H9 (cell line): ENCODE measurements around the gene CORO2B. TPM values are rescaled to one million over a fixed set of nuclear protein-coding genes. Genes with fewer than 3 reads are reported as not detected.

Experiments
- DNase-seq: peaks from one replicate; pipeline ENCODE4 v3.0.0-alpha.2; 2017
- H2AFZ ChIP-seq: one replicate; pipeline ENCODE4 v1.6.1; 2013; ENCODE audit warnings: mild to moderate bottlenecking, low read length, control low read depth, moderate library complexity
- H2AK5ac ChIP-seq: 2 replicates; pipeline ENCODE4 v1.6.1; 2013; ENCODE audit warnings: low read length, control low read depth, mixed read lengths; ENCODE audit not compliant: insufficient read length
- H2BK120ac ChIP-seq: one replicate; pipeline ENCODE4 v1.6.1; 2013; ENCODE audit warnings: low read depth, mild to moderate bottlenecking, low read length, control low read depth, inconsistent platforms; ENCODE audit not compliant: poor library complexity, severe bottlenecking
- H2BK12ac ChIP-seq: 2 replicates; pipeline ENCODE4 v1.6.1; 2013; ENCODE audit warnings: low read length, control low read depth, mixed read lengths, low read depth; ENCODE audit not compliant: insufficient read length
- H2BK15ac ChIP-seq: 2 replicates; pipeline ENCODE4 v1.6.1; 2013; ENCODE audit warnings: low read depth, low read length, control low read depth
- H2BK20ac ChIP-seq: one replicate; pipeline ENCODE4 v1.6.1; 2013; ENCODE audit warnings: low read depth, mild to moderate bottlenecking, low read length, control low read depth, inconsistent platforms; ENCODE audit not compliant: poor library complexity, severe bottlenecking
- H2BK5ac ChIP-seq: 2 replicates; pipeline ENCODE4 v1.6.1; 2013; ENCODE audit warnings: low read length, control low read depth, mixed read lengths; ENCODE audit not compliant: insufficient read length
- H3K14ac ChIP-seq: 2 replicates; pipeline ENCODE4 v1.6.1; 2013; ENCODE audit warnings: low read length, control low read depth; ENCODE audit not compliant: insufficient read depth
- H3K18ac ChIP-seq: 2 replicates; pipeline ENCODE4 v1.6.1; 2013; ENCODE audit warnings: low read depth, mild to moderate bottlenecking, mixed read lengths, low read length, control low read depth; ENCODE audit not compliant: insufficient read length
- H3K23ac ChIP-seq: 2 replicates; pipeline ENCODE4 v1.6.1; 2013; ENCODE audit warnings: low read length, control low read depth, mixed read lengths, low read depth; ENCODE audit not compliant: insufficient read length
- H3K23me2 ChIP-seq: 2 replicates; pipeline ENCODE4 v1.6.1; 2013; ENCODE audit warnings: low read depth, mild to moderate bottlenecking, mixed read lengths, low read length, control low read depth; ENCODE audit not compliant: insufficient read length, poor library complexity, severe bottlenecking
- H3K27ac ChIP-seq: 2 replicates; pipeline ENCODE4 v1.5.1; 2013; ENCODE audit warnings: low read length, control low read depth, mixed read lengths, low read depth; ENCODE audit not compliant: insufficient read length
- H3K27me3 ChIP-seq: 2 replicates; pipeline ENCODE4 v1.6.1; 2013; ENCODE audit warnings: low read length, control low read depth, inconsistent platforms; ENCODE audit not compliant: insufficient read depth
- H3K4ac ChIP-seq: 2 replicates; pipeline ENCODE4 v1.6.1; 2013; ENCODE audit warnings: low read depth, mild to moderate bottlenecking, control low read depth, inconsistent platforms, low read length, moderate library complexity
- H3K4me1 ChIP-seq: 2 replicates; pipeline ENCODE4 v1.6.1; 2013; ENCODE audit warnings: low read length, control low read depth, inconsistent platforms; ENCODE audit not compliant: insufficient read depth
- H3K4me2 ChIP-seq: 2 replicates; pipeline ENCODE4 v1.6.1; 2013; ENCODE audit warnings: low read length, control low read depth, mixed read lengths; ENCODE audit not compliant: insufficient read length, insufficient read depth
- H3K56ac ChIP-seq: 2 replicates; pipeline ENCODE4 v1.6.1; 2013; ENCODE audit warnings: low read depth, mild to moderate bottlenecking, mixed read lengths, low read length, control low read depth; ENCODE audit not compliant: insufficient read length
- H3K79me1 ChIP-seq: 2 replicates; pipeline ENCODE4 v1.6.1; 2013; ENCODE audit warnings: low read depth, mild to moderate bottlenecking, moderate library complexity, low read length, control low read depth, inconsistent platforms; ENCODE audit not compliant: insufficient read depth, poor library complexity, severe bottlenecking
- H3K79me2 ChIP-seq: 2 replicates; pipeline ENCODE4 v1.6.1; 2013; ENCODE audit warnings: low read length, control low read depth, inconsistent platforms; ENCODE audit not compliant: insufficient read depth
- H3K9ac ChIP-seq: 2 replicates; pipeline ENCODE4 v1.6.1; 2013; ENCODE audit warnings: low read length, control low read depth, mixed read lengths; ENCODE audit not compliant: insufficient read length; ENCODE audit errors: extremely low read depth
- H3K9me3 ChIP-seq: one replicate; pipeline ENCODE4 v1.6.1; 2013; ENCODE audit warnings: low read depth, low read length, inconsistent platforms; ENCODE audit not compliant: control insufficient read depth
- H3T11ph ChIP-seq: one replicate; pipeline ENCODE4 v1.6.1; 2013; ENCODE audit warnings: mild to moderate bottlenecking, low read length, control low read depth, inconsistent platforms
- H4K20me1 ChIP-seq: one replicate; pipeline ENCODE4 v1.6.1; 2013; ENCODE audit not compliant: control insufficient read depth, insufficient read length, insufficient read depth
- H4K5ac ChIP-seq: 2 replicates; pipeline ENCODE4 v1.6.1; 2013; ENCODE audit warnings: low read depth, mild to moderate bottlenecking, mixed read lengths, low read length, control low read depth; ENCODE audit not compliant: insufficient read length
- H4K8ac ChIP-seq: replicated peaks from 2 replicates; pipeline ENCODE4 v1.6.1; 2013; ENCODE audit warnings: low read length, control low read depth, mixed read lengths, low read depth; ENCODE audit not compliant: insufficient read length
- H4K91ac ChIP-seq: 2 replicates; pipeline ENCODE4 v1.6.1; 2013; ENCODE audit warnings: low read depth, mild to moderate bottlenecking, moderate library complexity, mixed read lengths, low read length, control low read depth; ENCODE audit not compliant: insufficient read length
- H3K27ac Mint-ChIP-seq, 3 experiments: 2 replicates in 2 of 3; 3 replicates in 1 of 3; pipeline ENCODE4 v1.8.0; 2020 to 2021; ENCODE audit warnings: mixed read lengths in 3 of 3, mild to moderate bottlenecking in 1 of 3, moderate library complexity in 1 of 3
- H3K27me3 Mint-ChIP-seq: 2 replicates; pipeline ENCODE4 v1.8.0; 2021; ENCODE audit warnings: low read depth, mild to moderate bottlenecking, moderate library complexity, mixed read lengths
- H3K36me3 Mint-ChIP-seq, 3 experiments: 2 replicates in 2 of 3; 3 replicates in 1 of 3; pipeline ENCODE4 v1.8.0; 2020 to 2021; ENCODE audit warnings: low read depth in 3 of 3, mixed read lengths in 3 of 3; ENCODE audit not compliant: insufficient read depth in 1 of 3
- H3K4me1 Mint-ChIP-seq, 2 experiments: 2 replicates each; pipeline ENCODE4 v1.8.0; 2020; ENCODE audit warnings: mixed read lengths in 2 of 2
- H3K4me3 Mint-ChIP-seq, 2 experiments: 2 replicates in 1 of 2; 3 replicates in 1 of 2; pipeline ENCODE4 v1.8.0; 2020 to 2021; ENCODE audit warnings: mild to moderate bottlenecking in 2 of 2, mixed read lengths in 2 of 2, moderate library complexity in 1 of 2
- H3K9me3 Mint-ChIP-seq, 2 experiments: 2 replicates in 1 of 2; 3 replicates in 1 of 2; pipeline ENCODE4 v1.8.0; 2020; ENCODE audit warnings: mild to moderate bottlenecking in 2 of 2, mixed read lengths in 2 of 2, moderate library complexity in 1 of 2
- WGBS: extraction: QIAGEN DNeasy Blood & Tissue Kit; methylation state at CpG from one replicate; pipeline ENCODE4 v1.1.7; 2013; ENCODE audit warnings: missing lambda C conversion rate, low lambda C conversion rate, mixed read lengths; ENCODE audit not compliant: insufficient read length; ENCODE audit errors: extremely low coverage; 5-methylcytosine and 5-hydroxymethylcytosine counted together
- total RNA-seq: library from RNA; stranded (reverse); gene quantifications from 2 replicates; pipeline ENCODE4 v1.2.1, GENCODE V29; 2021
- TF ChIP-seq, protein P1 (sequence below): fragments of 200-600 bp; sonication (generic); conservative IDR thresholded peaks from 3 replicates; pipeline ENCODE4 v1.8.0; 2021; ENCODE audit warnings: antibody characterized with exemption, mild to moderate bottlenecking

The CORO2B gene
- total RNA-seq, 1 experiment from 2014 or later: 3.1 TPM

DNA sequence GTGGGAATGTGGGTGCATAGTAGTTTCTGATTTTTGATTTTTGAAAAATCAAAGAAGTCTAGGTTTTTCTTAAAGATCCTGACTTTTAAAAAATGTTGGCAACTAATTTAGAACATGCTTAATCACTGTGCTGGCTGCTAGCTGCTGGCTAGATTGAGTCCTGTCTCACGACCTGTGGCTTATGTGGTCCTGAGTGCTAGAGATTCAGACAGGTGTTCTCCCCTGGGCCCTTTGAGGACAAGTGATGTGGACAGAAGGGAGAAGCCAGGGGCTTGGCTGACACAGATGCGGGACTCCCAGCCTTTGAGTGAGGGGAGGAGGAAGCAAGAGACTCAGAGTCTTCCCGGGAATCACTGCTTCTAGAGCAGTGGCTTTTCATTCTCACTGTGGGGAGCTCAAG is 47.5 kb downstream of the CORO2B start:
- no peaks in the 10 kb centered on the region for H3K79me1 ChIP-seq
- Mint-ChIP-seq H3K36me3 (no peaks in the 10 kb centered on the region; a peak in 1 of 7 replicates), H3K27ac (no peak overlapping the region), H3K4me3 (no peak overlapping the region), H3K27me3 (no peaks in the 10 kb centered on the region; the same call in none of the 2 replicates), H3K9me3 (no peaks in the 10 kb centered on the region), H3K4me1 (peaks cover 27 to 37% of the 10 kb centered on the region in 2 experiments)
- TF ChIP-seq, protein P1, sequence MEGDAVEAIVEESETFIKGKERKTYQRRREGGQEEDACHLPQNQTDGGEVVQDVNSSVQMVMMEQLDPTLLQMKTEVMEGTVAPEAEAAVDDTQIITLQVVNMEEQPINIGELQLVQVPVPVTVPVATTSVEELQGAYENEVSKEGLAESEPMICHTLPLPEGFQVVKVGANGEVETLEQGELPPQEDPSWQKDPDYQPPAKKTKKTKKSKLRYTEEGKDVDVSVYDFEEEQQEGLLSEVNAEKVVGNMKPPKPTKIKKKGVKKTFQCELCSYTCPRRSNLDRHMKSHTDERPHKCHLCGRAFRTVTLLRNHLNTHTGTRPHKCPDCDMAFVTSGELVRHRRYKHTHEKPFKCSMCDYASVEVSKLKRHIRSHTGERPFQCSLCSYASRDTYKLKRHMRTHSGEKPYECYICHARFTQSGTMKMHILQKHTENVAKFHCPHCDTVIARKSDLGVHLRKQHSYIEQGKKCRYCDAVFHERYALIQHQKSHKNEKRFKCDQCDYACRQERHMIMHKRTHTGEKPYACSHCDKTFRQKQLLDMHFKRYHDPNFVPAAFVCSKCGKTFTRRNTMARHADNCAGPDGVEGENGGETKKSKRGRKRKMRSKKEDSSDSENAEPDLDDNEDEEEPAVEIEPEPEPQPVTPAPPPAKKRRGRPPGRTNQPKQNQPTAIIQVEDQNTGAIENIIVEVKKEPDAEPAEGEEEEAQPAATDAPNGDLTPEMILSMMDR: no peak
- H3K18ac ChIP-seq: no peak overlapping the region
- no peak overlapping the region for H2BK12ac ChIP-seq
- no peak overlapping the region for H3T11ph ChIP-seq
- H3K4me2 ChIP-seq: no peak overlapping the region
- H3K27me3 ChIP-seq: no peaks in the 10 kb centered on the region
- no peaks in the 10 kb centered on the region for H3K23me2 ChIP-seq
- H4K5ac ChIP-seq: no peak overlapping the region
- no peak overlapping the region for H3K14ac ChIP-seq
- no peak overlapping the region for H3K27ac ChIP-seq
- H3K4me1 ChIP-seq: no peaks in the 10 kb centered on the region; the same call in 1 of the 2 replicates
- H4K8ac ChIP-seq: no peak overlapping the region
- no peak overlapping the region for H3K23ac ChIP-seq
- no peaks in the 10 kb centered on the region for H4K20me1 ChIP-seq
- H2AFZ ChIP-seq: no peak overlapping the region
- no peak overlapping the region for H3K56ac ChIP-seq
- H3K9me3 ChIP-seq: no peaks in the 10 kb centered on the region
- H4K91ac ChIP-seq: no peak overlapping the region
- no peak overlapping the region for H2BK120ac ChIP-seq
- no peaks in the 10 kb centered on the region for H3K79me2 ChIP-seq
- H2AK5ac ChIP-seq: no peak overlapping the region
- no peak overlapping the region for H2BK20ac ChIP-seq
- no peak overlapping the region for H2BK15ac ChIP-seq
- H2BK5ac ChIP-seq: no peak overlapping the region
- H3K9ac ChIP-seq: no peak overlapping the region
- WGBS: no CpG with 5 or more reads among the region's 3 CpGs
- H3K4ac ChIP-seq: no peak overlapping the region
- DNase-seq: no peak
